NCI-H1417 treated with DMSO at 0.1 percent for 48 hours (cell line): ENCODE data around the gene KCNC1.

Experiments
- DNase-seq: peaks from one replicate; lab custom pipeline; 2025; lab: John Stamatoyannopoulos, UW

Gene KCNC1

GRCh38 chr11:17738151-17738973 lies 3.8 kb downstream of the KCNC1 start:
- DNase-seq = no peak

- no peak for DNase-seq
Observed at GRCh38 chr11:17739945-17740338, 5.4 kb downstream of the KCNC1 start.

- DNase-seq = no peak
Observed at GRCh38 chr11:17740649-17741235, 6.2 kb downstream of the KCNC1 start.

GRCh38 chr11:17741487-17741886 lies 6.9 kb downstream of the KCNC1 start:
- no peak for DNase-seq

- no peak for DNase-seq
Observed at GRCh38 chr11:17742019-17742418, 7.4 kb downstream of the KCNC1 start.

GRCh38 chr11:17743026-17743807 lies 8.6 kb downstream of the KCNC1 start:
- DNase-seq = no peak

- DNase-seq = no peak
Observed at GRCh38 chr11:17743808-17744119, 9.2 kb downstream of the KCNC1 start.

- no peak for DNase-seq
Observed at GRCh38 chr11:17744151-17744940, 9.8 kb downstream of the KCNC1 start.

GRCh38 chr11:17745023-17745772 lies 10.6 kb downstream of the KCNC1 start:
- DNase-seq = no peak

- no peak for DNase-seq
Observed at GRCh38 chr11:17746096-17746495, 11.5 kb downstream of the KCNC1 start.

GRCh38 chr11:17747131-17747955 lies 12.8 kb downstream of the KCNC1 start:
- DNase-seq = no peak

GRCh38 chr11:17748044-17748443 lies 13.5 kb downstream of the KCNC1 start:
- no peak for DNase-seq

- DNase-seq = no peak
Observed at GRCh38 chr11:17748761-17749721, 14.5 kb downstream of the KCNC1 start.

- DNase-seq = no peak
Observed at GRCh38 chr11:17750013-17750800, 15.6 kb downstream of the KCNC1 start.

GRCh38 chr11:17750801-17751165 lies 16.2 kb downstream of the KCNC1 start:
- no peak for DNase-seq

- no peak for DNase-seq
Observed at GRCh38 chr11:17751558-17751957, 17.0 kb downstream of the KCNC1 start.

- DNase-seq = no peak
Observed at GRCh38 chr11:17752144-17752543, 17.6 kb downstream of the KCNC1 start.

GRCh38 chr11:17753153-17753552 lies 18.6 kb downstream of the KCNC1 start:
- no peak for DNase-seq

- DNase-seq = no peak
Observed at GRCh38 chr11:17753641-17754040, 19.1 kb downstream of the KCNC1 start.
